Neural cell (in vitro differentiated cells): ENCODE results near the gene MAB21L3. TPM values are rescaled to one million over a fixed set of nuclear protein-coding genes. Genes with fewer than 3 reads are reported as not detected.

ENCODE experiments used
- H2AFZ ChIP-seq: fragments of 200-600, 300-800 bp; sonication (generic), shearing (Covaris generic); 2 replicates; pipeline ENCODE4 v1.6.0; 2014; ENCODE audit warnings: low read depth, mild to moderate bottlenecking, antibody characterized with exemption, low read length, moderate library complexity
- H3F3A ChIP-seq: fragments of 200-600 bp; shearing (Covaris generic); 2 replicates; pipeline ENCODE4 v1.6.1; 2016; ENCODE audit warnings: mild to moderate bottlenecking, moderate library complexity, mixed read lengths, antibody characterized with exemption, low read length; ENCODE audit not compliant: insufficient read depth, poor library complexity, severe bottlenecking
- H3K27ac ChIP-seq: fragments of 200-600, 300-800 bp; sonication (generic), shearing (Covaris generic); 2 replicates; pipeline ENCODE4 v1.5.1; 2014; ENCODE audit warnings: mild to moderate bottlenecking, low read length, moderate library complexity
- H3K27me3 ChIP-seq: fragments of 300-800, 200-600 bp; sonication (generic), shearing (Covaris generic); 2 replicates; pipeline ENCODE4 v1.6.0; 2014; ENCODE audit warnings: mild to moderate bottlenecking, low read depth, low read length, moderate library complexity; ENCODE audit not compliant: insufficient read depth
- H3K36me3 ChIP-seq: fragments of 300-800, 200-600 bp; sonication (generic), shearing (Covaris generic); 2 replicates; pipeline ENCODE4 v1.5.1; 2014; ENCODE audit warnings: mild to moderate bottlenecking, antibody characterized with exemption, low read length, moderate library complexity; ENCODE audit not compliant: insufficient read depth
- H3K4me2 ChIP-seq: fragments of 300-800, 200-600 bp; sonication (generic), shearing (Covaris generic); 2 replicates; pipeline ENCODE4 v1.6.0; 2014; ENCODE audit warnings: mild to moderate bottlenecking, low read length
- H3K4me3 ChIP-seq: fragments of 300-800, 200-600 bp; sonication (generic), shearing (Covaris generic); 2 replicates; pipeline ENCODE4 v1.5.1; 2014; ENCODE audit warnings: mild to moderate bottlenecking, low read length, moderate library complexity
- H3K79me2 ChIP-seq: fragments of 200-600 bp; shearing (Covaris generic); replicated peaks from 2 replicates; pipeline ENCODE4 v1.6.0; 2014; ENCODE audit warnings: mild to moderate bottlenecking, low read length, moderate library complexity; ENCODE audit not compliant: insufficient read depth
- H3K9ac ChIP-seq: fragments of 300-800, 200-600 bp; sonication (generic), shearing (Covaris generic); 2 replicates; pipeline ENCODE4 v1.6.1; 2016; ENCODE audit warnings: mild to moderate bottlenecking, low read length, mixed read lengths
- H3K9me2 ChIP-seq: fragments of 200-600 bp; shearing (Covaris generic); 2 replicates; pipeline ENCODE4 v1.6.1; 2016; ENCODE audit warnings: mild to moderate bottlenecking, low read length, mixed read lengths; ENCODE audit not compliant: insufficient read depth
- H3K9me3 ChIP-seq: fragments of 200-600, 300-800 bp; sonication (generic), shearing (Covaris generic); 2 replicates; pipeline ENCODE4 v1.6.1; 2016; ENCODE audit warnings: mild to moderate bottlenecking, mixed run types, low read length, moderate library complexity, mixed read lengths
- H4K20me1 ChIP-seq: fragments of 200-600 bp; shearing (Covaris generic); 2 replicates; pipeline ENCODE4 v1.6.1; 2016; ENCODE audit warnings: mild to moderate bottlenecking, mixed run types; ENCODE audit not compliant: insufficient read depth
- CTCF ChIP-seq: fragments of 450-650 bp; IDR thresholded peaks from 2 replicates; pipeline ENCODE4 v1.5.1; 2014; ENCODE audit warnings: antibody characterized with exemption, mild to moderate bottlenecking, moderate library complexity; ENCODE audit not compliant: poor library complexity, severe bottlenecking
- EP300 ChIP-seq: fragments of 450-650 bp; conservative IDR thresholded peaks from 2 replicates; pipeline ENCODE4 v1.6.1; 2014; ENCODE audit warnings: antibody characterized with exemption, mild to moderate bottlenecking, moderate library complexity; ENCODE audit not compliant: poor library complexity, severe bottlenecking
- EZH2 ChIP-seq: fragments of 200-600, 300-800 bp; shearing (Covaris generic), sonication (generic); IDR thresholded peaks from 2 replicates; pipeline ENCODE4 v1.6.1; 2014; ENCODE audit warnings: antibody characterized with exemption, low read length, borderline replicate concordance, mild to moderate bottlenecking; ENCODE audit not compliant: insufficient read depth, poor library complexity, severe bottlenecking
- MXI1 ChIP-seq: fragments of 450-650 bp; conservative IDR thresholded peaks from 2 replicates; pipeline ENCODE4 v1.6.1; 2014; ENCODE audit warnings: antibody characterized with exemption, mild to moderate bottlenecking; ENCODE audit not compliant: poor library complexity, severe bottlenecking
- POLR2AphosphoS5 ChIP-seq: IDR thresholded peaks from 2 replicates; pipeline ENCODE4 v1.6.1; 2012
- RAD21 ChIP-seq: fragments of 450-650 bp; conservative IDR thresholded peaks from 2 replicates; pipeline ENCODE4 v1.6.1; 2014; ENCODE audit warnings: antibody characterized with exemption, mild to moderate bottlenecking, moderate library complexity
- SMC3 ChIP-seq: fragments of 450-650 bp; conservative IDR thresholded peaks from 2 replicates; pipeline ENCODE4 v1.6.1; 2014; ENCODE audit warnings: antibody characterized with exemption, mild to moderate bottlenecking, moderate library complexity; ENCODE audit not compliant: poor library complexity
- TAF1 ChIP-seq: IDR thresholded peaks from 2 replicates; pipeline ENCODE4 v1.6.1; 2012; ENCODE audit warnings: low read depth
- polyA minus RNA-seq: library from RNA; depleted of rRNA, polyadenylated mRNA; stranded (reverse); fragments of >200 nt; gene quantifications from 2 replicates; pipeline ENCODE4 v1.2.3, GENCODE V29; 2014
- polyA plus RNA-seq: library from polyadenylated mRNA; depleted of rRNA; stranded (reverse); fragments of >200 nt; gene quantifications from 2 replicates; pipeline ENCODE4 v1.2.3, GENCODE V29; 2014
- TF ChIP-seq, protein P1 (sequence below): IDR thresholded peaks from 2 replicates; pipeline ENCODE4 v1.6.1; 2012; ENCODE audit warnings: borderline replicate concordance

MAB21L3 gene
- not detected in 2 replicates for polyA plus RNA-seq
- not detected in 2 replicates for polyA minus RNA-seq

DNA sequence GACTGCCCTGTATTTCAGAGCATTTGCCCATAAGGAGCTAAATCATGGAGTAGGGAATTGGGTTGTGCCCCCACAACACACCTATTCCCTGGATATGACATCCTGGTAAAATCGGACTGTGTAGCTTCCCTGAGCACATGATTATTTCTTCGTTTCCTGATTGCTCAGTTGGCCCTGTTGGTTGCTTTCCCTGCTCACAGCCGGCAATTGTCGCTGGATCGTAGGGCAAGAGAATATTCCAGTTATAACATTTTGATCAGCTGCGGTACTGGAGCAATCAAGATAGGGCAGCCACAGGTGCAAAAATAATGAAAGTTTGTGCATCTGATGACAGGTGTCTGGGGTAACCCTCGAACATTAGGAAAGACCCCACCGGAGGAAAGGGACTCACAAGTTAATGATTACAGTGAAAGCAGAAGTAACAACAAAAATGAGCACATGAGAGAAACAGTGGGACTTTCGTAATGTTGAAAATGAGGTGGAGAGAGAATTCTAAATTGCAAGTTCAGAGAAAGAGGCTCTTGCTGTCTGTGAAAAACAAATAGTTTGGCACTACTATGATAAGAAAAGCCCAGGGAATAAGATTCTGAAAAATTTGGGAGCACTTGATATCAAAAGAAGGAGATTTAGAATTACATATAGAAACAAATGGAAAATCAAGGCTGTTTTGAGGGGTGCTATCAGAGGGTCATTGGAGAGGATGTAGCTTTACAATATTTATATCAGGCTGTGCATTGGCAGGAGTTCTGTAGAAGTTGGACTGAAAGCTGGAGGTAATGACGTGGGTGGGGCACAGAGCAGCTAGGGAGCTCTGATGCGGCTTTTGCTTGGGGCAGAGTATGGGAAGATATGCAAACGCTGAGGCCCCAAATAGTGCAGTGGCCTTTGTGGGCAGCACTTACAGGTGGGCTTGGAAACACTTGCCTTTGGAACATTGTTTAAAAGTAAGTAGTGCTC, at the start of gene MAB21L3:
TSS of gene MAB21L3 (plus strand) at position 833 of the 957 bp plus-strand sequence. CDS start 1,217 bp downstream, outside the sequence.
- no peaks in the 10 kb centered on the region for H3K9me2 ChIP-seq
- no peak within 1 kb of the TSS for H3K27ac ChIP-seq
- H4K20me1 ChIP-seq: no peaks in the 10 kb centered on the region
- TF ChIP-seq TAF1 (no peak), EP300 (no peak), CTCF (no peak)
- H3F3A ChIP-seq: no peaks in the 10 kb centered on the region
- no peaks in the 10 kb centered on the region for H3K79me2 ChIP-seq
- no peaks in the 10 kb centered on the region for H3K27me3 ChIP-seq
- no peak within 1 kb of the TSS for H3K4me2 ChIP-seq
- no peaks in the 10 kb centered on the region for H3K36me3 ChIP-seq
- H3K9me3 ChIP-seq: no peaks in the 10 kb centered on the region
- H3K4me3 ChIP-seq: no peak within 1 kb of the TSS
- no peak within 1 kb of the TSS for H3K9ac ChIP-seq
- H2AFZ ChIP-seq: no peak within 1 kb of the TSS

- Histone ChIP-seq H3K9ac (no peak overlapping the region), H3F3A (no peaks in the 10 kb centered on the region), H3K79me2 (no peaks in the 10 kb centered on the region), H3K4me2 (no peak overlapping the region), H3K9me3 (no peaks in the 10 kb centered on the region), H4K20me1 (no peaks in the 10 kb centered on the region), H3K9me2 (no peaks in the 10 kb centered on the region), H3K4me3 (no peak overlapping the region), H2AFZ (no peak overlapping the region), H3K36me3 (no peaks in the 10 kb centered on the region), H3K27me3 (no peaks in the 10 kb centered on the region), H3K27ac (no peak overlapping the region)
- no peak for TF ChIP-seq RAD21
- no peak for TF ChIP-seq TAF1
- TF ChIP-seq, protein P1, sequence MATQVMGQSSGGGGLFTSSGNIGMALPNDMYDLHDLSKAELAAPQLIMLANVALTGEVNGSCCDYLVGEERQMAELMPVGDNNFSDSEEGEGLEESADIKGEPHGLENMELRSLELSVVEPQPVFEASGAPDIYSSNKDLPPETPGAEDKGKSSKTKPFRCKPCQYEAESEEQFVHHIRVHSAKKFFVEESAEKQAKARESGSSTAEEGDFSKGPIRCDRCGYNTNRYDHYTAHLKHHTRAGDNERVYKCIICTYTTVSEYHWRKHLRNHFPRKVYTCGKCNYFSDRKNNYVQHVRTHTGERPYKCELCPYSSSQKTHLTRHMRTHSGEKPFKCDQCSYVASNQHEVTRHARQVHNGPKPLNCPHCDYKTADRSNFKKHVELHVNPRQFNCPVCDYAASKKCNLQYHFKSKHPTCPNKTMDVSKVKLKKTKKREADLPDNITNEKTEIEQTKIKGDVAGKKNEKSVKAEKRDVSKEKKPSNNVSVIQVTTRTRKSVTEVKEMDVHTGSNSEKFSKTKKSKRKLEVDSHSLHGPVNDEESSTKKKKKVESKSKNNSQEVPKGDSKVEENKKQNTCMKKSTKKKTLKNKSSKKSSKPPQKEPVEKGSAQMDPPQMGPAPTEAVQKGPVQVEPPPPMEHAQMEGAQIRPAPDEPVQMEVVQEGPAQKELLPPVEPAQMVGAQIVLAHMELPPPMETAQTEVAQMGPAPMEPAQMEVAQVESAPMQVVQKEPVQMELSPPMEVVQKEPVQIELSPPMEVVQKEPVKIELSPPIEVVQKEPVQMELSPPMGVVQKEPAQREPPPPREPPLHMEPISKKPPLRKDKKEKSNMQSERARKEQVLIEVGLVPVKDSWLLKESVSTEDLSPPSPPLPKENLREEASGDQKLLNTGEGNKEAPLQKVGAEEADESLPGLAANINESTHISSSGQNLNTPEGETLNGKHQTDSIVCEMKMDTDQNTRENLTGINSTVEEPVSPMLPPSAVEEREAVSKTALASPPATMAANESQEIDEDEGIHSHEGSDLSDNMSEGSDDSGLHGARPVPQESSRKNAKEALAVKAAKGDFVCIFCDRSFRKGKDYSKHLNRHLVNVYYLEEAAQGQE: no peak
- no peak for TF ChIP-seq POLR2AphosphoS5
- no peak for TF ChIP-seq SMC3
- no peak for TF ChIP-seq EZH2
- TF ChIP-seq MXI1: no peak
- TF ChIP-seq EP300: no peak
- no peak for TF ChIP-seq CTCF
These were observed 49.0 kb upstream of the MAB21L3 start for GRCh38 chr1:116062201-116062600.
